HG03135 (cell line): ENCODE data around the gene DGKI.
"Not testable (repeated sequence)": the region's sequence is repeated elsewhere in the genome, so short reads cannot be mapped to it uniquely, and the experiment has no call there.

Experiments used
- ATAC-seq: cut with Tn5 transposase; IDR thresholded peaks from one replicate; pipeline ENCODE4 v1.9.1; 2021; ENCODE audit warnings: mild to moderate bottlenecking, moderate library complexity; ENCODE audit not compliant: unreplicated experiment

The DGKI gene

GRCh38 chr7:137836541-137836940, 10.2 kb downstream of the DGKI start:
- no peak for ATAC-seq

GRCh38 chr7:137836113-137836509, 10.7 kb downstream of the DGKI start:
- ATAC-seq: no peak

- ATAC-seq: no peak
Observed at GRCh38 chr7:137835486-137836112, 11.2 kb downstream of the DGKI start.

- ATAC-seq: no peak
Observed at GRCh38 chr7:137834552-137834951, 12.2 kb downstream of the DGKI start.

GRCh38 chr7:137832990-137833389, 13.8 kb downstream of the DGKI start:
- not testable (repeated sequence) for ATAC-seq

- ATAC-seq: no peak
Observed at GRCh38 chr7:137832382-137832781, 14.4 kb downstream of the DGKI start.

- ATAC-seq: not testable (repeated sequence)
Observed at GRCh38 chr7:137831555-137831954, 15.2 kb downstream of the DGKI start.

GRCh38 chr7:137829337-137829992, 17.3 kb downstream of the DGKI start:
- no peak for ATAC-seq

- ATAC-seq: no peak
Observed at GRCh38 chr7:137828456-137828855, 18.3 kb downstream of the DGKI start.

GRCh38 chr7:137825489-137825888, 21.3 kb downstream of the DGKI start:
- ATAC-seq: no peak

GRCh38 chr7:137820677-137821420, 25.9 kb downstream of the DGKI start:
- ATAC-seq: no peak

GRCh38 chr7:137820156-137820555, 26.6 kb downstream of the DGKI start:
- no peak for ATAC-seq

GRCh38 chr7:137818036-137818435, 28.7 kb downstream of the DGKI start:
- ATAC-seq: no peak

GRCh38 chr7:137816696-137817320, 30.0 kb downstream of the DGKI start:
- ATAC-seq: no peak

GRCh38 chr7:137813541-137813940, 33.2 kb downstream of the DGKI start:
- no peak for ATAC-seq

- ATAC-seq: no peak
Observed at GRCh38 chr7:137810248-137810647, 36.5 kb downstream of the DGKI start.

- ATAC-seq: no peak
Observed at GRCh38 chr7:137804836-137805235, 41.9 kb downstream of the DGKI start.

GRCh38 chr7:137801491-137801890, 45.3 kb downstream of the DGKI start:
- ATAC-seq: no peak

- ATAC-seq: no peak
Observed at GRCh38 chr7:137801003-137801402, 45.8 kb downstream of the DGKI start.

GRCh38 chr7:137798073-137798763, 48.6 kb downstream of the DGKI start:
- peak; percentile 97 for ATAC-seq

GRCh38 chr7:137795211-137795610, 51.6 kb downstream of the DGKI start:
- no peak for ATAC-seq
